ENCODE results near the gene KCNQ5.

Gene KCNQ5

DNA sequence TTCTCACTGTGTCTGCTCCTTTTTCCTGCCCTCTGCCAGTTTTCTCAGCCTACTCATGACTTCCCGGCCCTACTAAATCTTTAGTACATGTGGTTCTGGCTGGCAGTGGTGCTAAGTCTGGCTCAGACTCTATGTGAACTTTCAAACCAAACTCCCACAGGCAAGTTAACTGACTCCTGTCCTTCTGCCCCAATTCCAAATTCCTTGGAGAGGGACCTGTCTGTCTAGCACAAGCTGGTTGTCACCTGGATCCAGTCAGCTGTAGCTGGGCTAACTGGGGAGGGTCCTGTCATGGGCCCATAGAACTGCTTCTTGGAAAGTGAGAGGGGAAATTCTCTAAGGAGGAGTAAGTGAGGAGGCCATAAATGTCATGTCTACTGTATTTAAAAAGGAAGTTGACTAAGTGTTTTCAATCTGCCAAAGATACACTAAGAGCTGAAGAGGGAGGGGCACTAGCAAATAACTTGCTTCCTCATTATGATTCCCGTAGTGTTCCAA lies 240.1 kb downstream of the KCNQ5 start:
- TF ChIP-seq, protein P1, sequence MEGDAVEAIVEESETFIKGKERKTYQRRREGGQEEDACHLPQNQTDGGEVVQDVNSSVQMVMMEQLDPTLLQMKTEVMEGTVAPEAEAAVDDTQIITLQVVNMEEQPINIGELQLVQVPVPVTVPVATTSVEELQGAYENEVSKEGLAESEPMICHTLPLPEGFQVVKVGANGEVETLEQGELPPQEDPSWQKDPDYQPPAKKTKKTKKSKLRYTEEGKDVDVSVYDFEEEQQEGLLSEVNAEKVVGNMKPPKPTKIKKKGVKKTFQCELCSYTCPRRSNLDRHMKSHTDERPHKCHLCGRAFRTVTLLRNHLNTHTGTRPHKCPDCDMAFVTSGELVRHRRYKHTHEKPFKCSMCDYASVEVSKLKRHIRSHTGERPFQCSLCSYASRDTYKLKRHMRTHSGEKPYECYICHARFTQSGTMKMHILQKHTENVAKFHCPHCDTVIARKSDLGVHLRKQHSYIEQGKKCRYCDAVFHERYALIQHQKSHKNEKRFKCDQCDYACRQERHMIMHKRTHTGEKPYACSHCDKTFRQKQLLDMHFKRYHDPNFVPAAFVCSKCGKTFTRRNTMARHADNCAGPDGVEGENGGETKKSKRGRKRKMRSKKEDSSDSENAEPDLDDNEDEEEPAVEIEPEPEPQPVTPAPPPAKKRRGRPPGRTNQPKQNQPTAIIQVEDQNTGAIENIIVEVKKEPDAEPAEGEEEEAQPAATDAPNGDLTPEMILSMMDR (IDR thresholded peaks at IDR 0.05; ENCODE audit: poor library complexity, severe bottlenecking), result no peak
- Histone ChIP-seq H3K4me3 (ENCODE audit: severe bottlenecking) (no peak overlapping the region), H3K27me3 (ENCODE audit: insufficient read depth, poor library complexity, severe bottlenecking) (no peaks in the 10 kb centered on the region), H3K9me3 (ENCODE audit: severe bottlenecking) (no peaks in the 10 kb centered on the region), H3K36me3 (ENCODE audit: low read depth) (no peaks in the 10 kb centered on the region; the same call in 1 of the 2 replicates), H3K4me1 (ENCODE audit: insufficient read depth, poor library complexity, severe bottlenecking) (peaks cover 39% of the 10 kb centered on the region), H3K27ac (ENCODE audit: poor library complexity, severe bottlenecking) (peak overlapping the region; percentile 79)
- DNase-seq (ENCODE audit: low spot score), result no peak
- peak; percentile 81 for ATAC-seq (ENCODE audit: low read depth)

DNA sequence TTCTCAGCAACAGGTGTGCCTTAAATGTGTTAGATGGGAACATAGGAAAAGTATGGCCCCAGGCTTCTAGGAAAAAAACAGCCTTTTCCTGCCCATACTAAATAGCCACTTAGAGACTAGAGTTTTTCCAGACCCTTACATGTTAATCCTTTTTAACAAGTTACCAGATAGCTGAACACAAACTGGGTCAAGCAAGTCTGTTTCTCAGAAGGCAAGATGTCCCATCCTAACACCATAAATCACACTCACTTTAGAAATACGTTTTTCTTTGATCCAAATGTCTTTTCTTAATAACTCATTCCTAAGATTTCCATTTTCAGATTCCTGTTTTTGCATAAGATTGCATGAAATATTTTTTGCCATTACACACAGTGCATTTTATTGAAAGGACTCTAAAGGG lies 241.3 kb downstream of the KCNQ5 start:
- Histone ChIP-seq H3K27me3 (ENCODE audit: insufficient read depth, poor library complexity, severe bottlenecking) (no peaks in the 10 kb centered on the region), H3K36me3 (ENCODE audit: low read depth) (no peaks in the 10 kb centered on the region; the same call in 1 of the 2 replicates), H3K27ac (ENCODE audit: poor library complexity, severe bottlenecking) (peak overlapping the region; percentile 79), H3K4me3 (ENCODE audit: severe bottlenecking) (no peak overlapping the region), H3K9me3 (ENCODE audit: severe bottlenecking) (no peaks in the 10 kb centered on the region), H3K4me1 (ENCODE audit: insufficient read depth, poor library complexity, severe bottlenecking) (peaks cover 32% of the 10 kb centered on the region)
- TF ChIP-seq, protein P1 (IDR thresholded peaks at IDR 0.05; ENCODE audit: poor library complexity, severe bottlenecking), result no peak
- ATAC-seq (ENCODE audit: low read depth) (no peak), DNase-seq (ENCODE audit: low spot score) (no peak)

DNA sequence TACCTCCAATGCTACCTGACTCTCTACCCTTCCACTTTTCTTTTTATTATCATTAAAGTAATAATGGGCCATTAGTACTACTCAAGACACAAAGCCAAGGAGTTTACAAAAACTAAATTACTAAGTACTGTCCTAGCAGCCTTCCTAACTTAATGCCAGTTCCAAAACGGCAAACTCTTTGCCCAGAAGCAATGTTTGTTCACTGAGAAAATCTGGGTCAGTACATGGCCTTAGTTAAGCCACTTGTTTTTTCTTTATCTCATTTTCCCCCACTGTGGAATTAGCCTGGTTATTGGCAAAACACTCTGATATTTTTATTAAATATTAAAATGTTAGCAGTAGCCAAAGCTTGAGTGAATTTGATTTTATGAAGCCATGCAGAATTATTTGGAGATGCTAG lies 242.4 kb downstream of the KCNQ5 start:
- Histone ChIP-seq H3K36me3 (ENCODE audit: low read depth) (no peaks in the 10 kb centered on the region; the same call in 1 of the 2 replicates), H3K27ac (ENCODE audit: poor library complexity, severe bottlenecking) (peak overlapping the region; percentile 60), H3K4me3 (ENCODE audit: severe bottlenecking) (no peak overlapping the region), H3K9me3 (ENCODE audit: severe bottlenecking) (no peaks in the 10 kb centered on the region), H3K4me1 (ENCODE audit: insufficient read depth, poor library complexity, severe bottlenecking) (peaks cover 29% of the 10 kb centered on the region), H3K27me3 (ENCODE audit: insufficient read depth, poor library complexity, severe bottlenecking) (no peaks in the 10 kb centered on the region)
- DNase-seq (ENCODE audit: low spot score), result no peak
- no peak for ATAC-seq (ENCODE audit: low read depth)
- TF ChIP-seq, protein P1 (IDR thresholded peaks at IDR 0.05; ENCODE audit: poor library complexity, severe bottlenecking), result no peak

DNA sequence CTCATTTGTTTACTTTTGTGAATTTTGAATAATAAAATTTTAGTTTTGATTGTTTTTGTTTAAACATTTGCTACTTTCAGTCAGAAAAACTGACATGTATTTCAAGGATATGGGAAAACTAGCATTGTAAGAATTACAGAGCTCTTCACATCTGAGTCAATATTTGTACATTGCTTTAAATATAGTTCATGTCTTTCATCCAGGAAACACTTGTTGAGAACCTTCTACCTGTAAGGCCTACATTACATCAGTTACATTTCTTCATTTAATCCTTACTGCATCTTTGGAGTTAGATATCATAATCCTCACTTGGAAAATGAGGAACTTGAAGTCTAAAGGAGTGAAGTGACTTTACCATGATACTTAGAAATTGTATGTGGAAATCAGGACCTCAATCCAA lies 242.9 kb downstream of the KCNQ5 start:
- Histone ChIP-seq H3K27ac (ENCODE audit: poor library complexity, severe bottlenecking) (peak overlapping the region; percentile 60), H3K36me3 (ENCODE audit: low read depth) (no peaks in the 10 kb centered on the region; the same call in 1 of the 2 replicates), H3K4me1 (ENCODE audit: insufficient read depth, poor library complexity, severe bottlenecking) (peaks cover 29% of the 10 kb centered on the region), H3K27me3 (ENCODE audit: insufficient read depth, poor library complexity, severe bottlenecking) (no peaks in the 10 kb centered on the region), H3K9me3 (ENCODE audit: severe bottlenecking) (no peaks in the 10 kb centered on the region), H3K4me3 (ENCODE audit: severe bottlenecking) (no peak overlapping the region)
- no peak for DNase-seq (ENCODE audit: low spot score)
- TF ChIP-seq, protein P1 (IDR thresholded peaks at IDR 0.05; ENCODE audit: poor library complexity, severe bottlenecking), result no peak
- ATAC-seq (ENCODE audit: low read depth), result no peak

DNA sequence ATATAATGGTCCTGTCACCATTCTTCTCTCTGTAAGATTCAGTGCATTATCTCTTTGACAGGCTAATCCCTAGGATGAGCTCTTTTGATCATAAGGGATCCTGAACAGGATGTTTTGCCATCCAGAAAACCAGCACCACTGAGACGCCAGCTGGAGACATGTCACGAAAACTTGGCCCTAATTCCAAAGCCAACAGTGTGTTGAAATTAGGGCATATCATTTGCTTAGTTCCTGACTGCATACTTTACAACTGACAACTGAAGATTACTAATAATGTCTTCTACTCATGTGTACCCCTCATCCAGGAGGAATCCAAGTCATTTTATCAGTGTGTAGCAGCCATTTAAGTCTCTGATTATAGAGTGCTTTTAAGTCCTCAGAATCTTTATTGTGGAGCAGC lies 243.6 kb downstream of the KCNQ5 start:
- ATAC-seq (ENCODE audit: low read depth), result peak; percentile 76
- TF ChIP-seq, protein P1 (IDR thresholded peaks at IDR 0.05; ENCODE audit: poor library complexity, severe bottlenecking), result no peak
- peaks cover 29% of the 10 kb centered on the region for H3K4me1 ChIP-seq (ENCODE audit: insufficient read depth, poor library complexity, severe bottlenecking)
- H3K4me3 ChIP-seq (ENCODE audit: severe bottlenecking), result no peak overlapping the region
- no peak for DNase-seq (ENCODE audit: low spot score)
- no peaks in the 10 kb centered on the region for H3K27me3 ChIP-seq (ENCODE audit: insufficient read depth, poor library complexity, severe bottlenecking)
- peak overlapping the region; percentile 60 for H3K27ac ChIP-seq (ENCODE audit: poor library complexity, severe bottlenecking)
- H3K9me3 ChIP-seq (ENCODE audit: severe bottlenecking), result no peaks in the 10 kb centered on the region
- no peaks in the 10 kb centered on the region; the same call in 1 of the 2 replicates for H3K36me3 ChIP-seq (ENCODE audit: low read depth)

Data from RWPE2 (cell line).